ENCODE measurements around the gene MAPKAPK3.

- TF ChIP-seq CTCF (IDR thresholded peaks at IDR 0.05) (no peak), EP300 (IDR thresholded peaks at IDR 0.05) (no peak), POLR2A (IDR thresholded peaks at IDR 0.05; ENCODE audit: low read depth) (no peak), POLR2AphosphoS5 (IDR thresholded peaks at IDR 0.05) (no peak)
These were observed 41.6 kb upstream of the MAPKAPK3 start for GRCh38 chr3:50575372-50575771.

All from esophagus muscularis mucosa (tissue), 4 donors.